T-helper 2 cell treated with Interferon-gamma antibody and Interleukin-4, amounts not matched to agents 100 ng/mL and 5 ng/mL, for 36 hours (primary cell): Measurements from ENCODE around the gene DVL1. TPM values are rescaled to one million over a fixed set of nuclear protein-coding genes. Genes with fewer than 3 reads are reported as not detected.

Experiments used
- intact Hi-C: fragments of 100-400 bp; cut with micrococcal nuclease; formaldehyde crosslinking; loops from one replicate; pipeline ENCODE4 v1.15.1; 2023
- total RNA-seq: library from RNA; stranded (reverse); gene quantifications from 2 replicates; pipeline ENCODE4 v1.2.3, GENCODE V29; 2022

The DVL1 gene
- total RNA-seq, 1 donor from 2014 or later: 31.5 TPM

GRCh38 chr1:1373815-1374588 lies 24.8 kb upstream of the DVL1 start:
- intact Hi-C loops: loop anchor here (2.0 to 10.0 kb wide), 2 partner anchors 33 to 69 kb away; partner anchors contain the start of genes ACAP3, MRPL20 and PUSL1

GRCh38 chr1:1373051-1373814 lies 24.0 kb upstream of the DVL1 start:
- intact Hi-C loops: loop anchor here (10.0 kb wide), 1 partner anchor 68 kb away; the partner anchor contains the start of genes ACAP3 and PUSL1

- intact Hi-C loops: loop anchor here (1.0 to 10.0 kb wide), 2 partner anchors 23 to 67 kb away; partner anchors contain the start of genes ACAP3, DVL1 and PUSL1
These were observed 22.8 kb upstream of the DVL1 start for GRCh38 chr1:1371746-1372711.

GRCh38 chr1:1371364-1371745 lies 22.1 kb upstream of the DVL1 start:
- intact Hi-C loops: loop anchor here (1.0 to 10.0 kb wide), 2 partner anchors 22 to 67 kb away; partner anchors contain the start of genes ACAP3, DVL1 and PUSL1

- intact Hi-C loops: loop anchor here (1.0 to 10.0 kb wide), 2 partner anchors 22 to 66 kb away; partner anchors contain the start of genes ACAP3, DVL1 and PUSL1
These were observed 21.6 kb upstream of the DVL1 start for GRCh38 chr1:1370771-1371300.

DNA sequence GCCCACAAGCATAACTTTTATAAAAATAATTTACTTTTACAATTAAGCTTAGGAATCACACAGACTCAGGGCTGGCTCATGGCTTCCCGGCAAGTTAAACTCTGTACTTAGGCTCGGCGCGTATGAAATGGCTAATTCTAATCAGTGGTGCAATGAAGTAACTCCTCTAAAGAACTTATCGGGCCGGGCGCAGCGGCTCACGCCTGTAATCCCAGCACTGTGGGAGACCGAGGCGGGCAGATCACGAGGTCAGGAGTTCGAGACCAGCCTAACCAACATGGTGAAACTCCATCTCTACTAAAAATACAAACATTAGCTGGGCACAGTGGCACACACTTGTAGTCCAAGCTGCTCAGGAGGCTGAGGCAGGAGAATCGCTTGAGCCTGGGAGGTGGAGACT lies 20.9 kb upstream of the DVL1 start:
- intact Hi-C loops: loop anchor here (10.0 kb wide), 1 partner anchor 65 kb away; the partner anchor contains the start of genes ACAP3 and PUSL1

DNA sequence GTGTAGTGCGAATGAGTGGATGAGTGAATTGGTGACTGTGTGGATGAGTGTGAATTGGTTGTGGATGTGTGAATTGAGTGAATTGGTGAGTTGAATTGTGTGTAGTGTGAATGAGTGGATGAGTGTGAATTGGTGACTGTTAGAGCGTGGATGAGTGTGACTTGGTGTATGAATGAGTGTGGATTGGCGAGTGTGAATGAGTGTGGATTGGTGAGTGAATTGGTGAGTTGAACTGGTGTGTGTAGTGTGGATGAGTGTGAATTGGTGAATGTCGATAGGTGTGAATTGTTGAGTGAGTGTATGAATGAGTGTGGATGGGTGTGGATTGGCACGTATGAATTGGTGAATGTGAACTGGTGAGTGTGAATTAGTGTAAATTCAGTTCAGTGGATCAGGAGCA lies 18.1 kb upstream of the DVL1 start:
- intact Hi-C loops: no loop called here

DNA sequence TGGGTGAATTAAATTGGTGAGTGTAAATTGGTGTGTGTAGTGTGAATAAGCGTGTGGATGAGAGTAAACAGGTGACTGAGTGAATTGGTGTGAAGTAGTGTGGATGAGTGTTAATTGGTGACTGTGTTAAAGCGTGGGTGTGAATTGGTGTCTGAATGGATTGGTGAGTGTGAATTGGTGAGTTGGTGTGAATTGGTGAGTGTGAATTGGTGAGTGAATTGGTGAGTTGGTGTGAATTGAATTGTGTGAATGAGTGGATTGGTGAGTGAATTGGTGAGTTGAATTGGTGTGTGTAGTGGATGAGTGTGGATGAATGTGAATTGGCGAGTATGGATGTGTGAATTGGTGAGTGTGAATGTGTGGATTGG lies 17.5 kb upstream of the DVL1 start:
- intact Hi-C loops: no loop called here

DNA sequence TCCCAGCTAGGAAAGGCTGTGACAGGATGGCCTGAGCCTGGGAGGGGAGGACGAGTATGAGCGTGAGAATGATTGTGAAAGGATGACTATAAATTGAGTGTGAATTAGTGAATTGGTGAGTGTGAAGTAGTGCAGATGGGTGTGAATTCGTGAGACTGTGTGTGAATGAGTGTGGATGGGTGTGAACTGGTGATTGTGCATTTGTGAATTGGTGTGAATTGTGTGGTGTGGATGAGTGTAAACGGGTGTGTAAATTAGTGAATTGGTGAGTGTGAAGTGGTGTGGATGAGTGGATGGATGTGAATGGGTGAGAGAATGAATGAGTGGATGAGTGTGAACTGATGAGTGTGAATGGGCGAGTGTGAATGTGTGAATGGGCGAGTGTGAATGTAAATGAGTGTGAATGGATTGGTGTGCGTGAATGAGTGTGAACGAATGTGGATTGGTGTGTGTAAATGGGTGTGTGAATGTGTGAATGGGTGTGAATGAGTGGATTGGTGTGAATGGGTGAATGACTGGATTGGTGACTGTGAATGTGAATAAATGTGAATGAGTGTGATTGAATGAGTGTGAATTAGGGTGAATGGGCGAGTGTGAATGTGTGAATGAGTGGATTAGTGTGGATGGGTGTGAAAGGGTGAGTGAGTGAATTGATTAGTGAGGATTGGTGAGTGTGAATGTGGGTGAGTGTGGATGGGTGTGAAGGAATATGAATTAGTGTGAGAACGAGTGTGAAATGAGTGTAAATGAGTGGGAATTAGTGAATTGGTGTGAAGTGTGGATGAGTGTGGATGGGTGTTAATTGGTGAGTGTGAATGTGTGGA lies 16.9 kb upstream of the DVL1 start:
- intact Hi-C loops: no loop called here

GRCh38 chr1:1364266-1364665 lies 15.0 kb upstream of the DVL1 start:
- intact Hi-C loops: no loop called here

- intact Hi-C loops: no loop called here
These were observed 12.8 kb upstream of the DVL1 start for GRCh38 chr1:1361982-1362423.

GRCh38 chr1:1361233-1361981 lies 12.2 kb upstream of the DVL1 start:
- intact Hi-C loops: no loop called here

DNA sequence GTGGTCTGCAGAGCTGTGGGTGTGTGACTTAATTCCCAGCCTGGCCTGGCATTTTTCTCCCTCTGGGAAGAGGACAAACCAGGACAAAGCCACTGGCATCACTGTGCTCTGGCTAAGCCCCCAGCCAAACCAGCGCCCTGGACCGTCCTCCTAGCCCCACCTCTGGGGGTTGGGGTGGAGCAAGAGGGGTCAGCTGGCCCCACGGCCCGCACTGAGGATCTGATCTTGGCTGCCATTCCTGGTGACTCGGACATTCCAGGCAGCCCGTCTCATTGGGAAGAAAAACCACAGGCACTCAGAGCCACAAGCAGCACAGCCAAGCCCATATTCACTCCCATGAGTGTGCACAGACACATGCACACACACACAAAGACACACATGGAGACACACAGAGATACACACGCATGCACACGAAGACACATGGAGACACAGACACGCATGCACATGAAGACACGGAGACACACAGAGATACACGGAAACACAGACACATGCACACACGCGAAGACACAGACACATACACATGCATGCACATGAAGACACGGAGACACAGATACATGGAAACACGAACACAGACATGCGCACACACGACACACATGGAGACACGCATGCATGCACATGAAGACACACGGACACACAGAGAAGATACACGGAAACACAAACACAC lies 11.4 kb upstream of the DVL1 start:
- intact Hi-C loops: no loop called here

DNA sequence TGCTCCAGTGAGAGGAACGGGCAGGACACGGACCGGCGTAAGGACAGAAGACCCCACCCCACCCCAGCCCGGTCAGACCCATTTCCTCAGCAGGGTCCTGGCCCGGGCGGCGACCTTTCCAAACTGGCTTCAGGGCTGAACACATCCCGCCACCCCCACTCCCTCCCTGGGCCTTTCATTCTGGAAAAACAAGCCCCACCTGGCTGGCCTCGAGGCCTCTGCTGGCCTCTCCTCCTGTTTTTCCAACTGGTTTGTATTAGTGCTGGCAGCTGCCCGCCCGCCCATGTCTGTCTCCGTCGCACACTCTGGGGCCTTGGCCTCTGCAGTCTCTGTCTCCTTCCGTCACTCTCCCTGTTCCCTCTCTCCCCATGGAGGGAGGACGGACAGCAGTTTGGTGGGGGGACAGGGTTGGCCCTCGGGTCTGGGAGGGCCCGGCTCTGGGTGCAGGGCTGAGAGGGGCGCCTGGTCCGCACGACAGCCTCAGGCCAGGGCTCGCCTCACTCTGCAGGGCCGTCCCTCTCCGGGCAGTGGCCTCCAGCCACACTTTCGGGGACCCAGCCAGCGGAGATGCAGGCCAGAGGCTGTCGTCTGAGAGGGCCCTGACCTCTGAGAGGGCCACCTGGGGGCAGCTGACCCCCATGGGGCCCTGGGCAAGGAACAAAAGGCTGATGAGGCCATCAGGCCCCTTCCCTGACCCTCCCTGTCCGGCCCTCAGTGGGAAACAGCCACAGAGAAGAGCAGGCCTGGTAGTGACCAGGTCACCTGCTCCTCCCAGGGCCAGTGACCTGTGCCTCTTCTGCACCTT lies 10.6 kb upstream of the DVL1 start:
- intact Hi-C loops: no loop called here

DNA sequence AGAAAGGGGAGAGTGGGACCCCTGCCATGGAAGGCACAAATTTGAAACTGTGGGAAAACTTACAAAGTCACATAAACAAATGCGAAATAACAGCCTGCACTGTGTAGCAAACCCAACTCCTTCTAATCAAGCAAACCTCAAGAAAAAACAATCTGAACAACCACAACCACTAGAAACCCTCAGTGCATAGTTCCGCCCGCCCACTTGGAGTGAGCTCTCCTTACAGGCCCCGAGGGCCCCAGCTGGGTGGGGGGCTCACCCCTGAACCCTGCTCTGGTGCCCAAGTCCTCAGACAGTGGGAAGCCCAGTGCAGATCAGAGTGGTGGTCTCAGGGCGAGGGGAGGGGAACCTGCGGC lies 10.1 kb upstream of the DVL1 start:
- intact Hi-C loops: no loop called here

- intact Hi-C loops: no loop called here
These were observed 9.4 kb upstream of the DVL1 start, which contains the start of gene MXRA8 for GRCh38 chr1:1358433-1359271. TSS of gene MXRA8 (minus strand) at chr1:1358555. CDS start at chr1:1358504, 51 bp downstream.
